Stimulated activated CD8-positive, alpha-beta memory T cell treated with anti-CD3 and anti-CD28 coated beads, Interleukin-4, amount 100 ng/mL, for 48 hours (primary cell): ENCODE measurements around the gene NME3.
"Not testable (repeated sequence)": the region's sequence is repeated elsewhere in the genome, so short reads cannot be mapped to it uniquely, and the experiment has no call there.

Experiments used
- DNase-seq: peaks from one replicate; pipeline ENCODE4 v3.0.0-alpha.2; 2020

The NME3 gene

GRCh38 chr16:1745900-1746692 is 25.2 kb downstream of the NME3 start:
- DNase-seq: no peak

- no peak for DNase-seq
These were observed 26.0 kb downstream of the NME3 start for GRCh38 chr16:1745181-1745899.

GRCh38 chr16:1744338-1744840 is 27.0 kb downstream of the NME3 start:
- no peak for DNase-seq

GRCh38 chr16:1743376-1744337 is 27.7 kb downstream of the NME3 start:
- no peak for DNase-seq

- no peak for DNase-seq
These were observed 29.7 kb downstream of the NME3 start for GRCh38 chr16:1741553-1742165.

- no peak for DNase-seq
These were observed 30.4 kb downstream of the NME3 start for GRCh38 chr16:1740781-1741490.

GRCh38 chr16:1740234-1740633 is 31.1 kb downstream of the NME3 start:
- no peak for DNase-seq

- no peak for DNase-seq
These were observed 36.5 kb downstream of the NME3 start for GRCh38 chr16:1734816-1735215.

GRCh38 chr16:1734123-1734522 is 37.2 kb downstream of the NME3 start:
- DNase-seq: no peak

- not testable (repeated sequence) for DNase-seq
These were observed 38.8 kb downstream of the NME3 start for GRCh38 chr16:1732551-1732987.

GRCh38 chr16:1732071-1732470 is 39.3 kb downstream of the NME3 start:
- no peak for DNase-seq

GRCh38 chr16:1731603-1732002 is 39.7 kb downstream of the NME3 start:
- DNase-seq: no peak

GRCh38 chr16:1731073-1731472 is 40.3 kb downstream of the NME3 start:
- DNase-seq: no peak

- no peak for DNase-seq
These were observed 41.9 kb downstream of the NME3 start for GRCh38 chr16:1729445-1729844.

GRCh38 chr16:1729026-1729425 is 42.3 kb downstream of the NME3 start:
- no peak for DNase-seq

GRCh38 chr16:1727651-1728624 is 43.4 kb downstream of the NME3 start:
- no peak for DNase-seq

GRCh38 chr16:1726661-1727502 is 44.5 kb downstream of the NME3 start:
- DNase-seq: no peak

- DNase-seq: no peak
These were observed 46.9 kb downstream of the NME3 start for GRCh38 chr16:1724491-1724890.

GRCh38 chr16:1723450-1724147 is 47.7 kb downstream of the NME3 start:
- DNase-seq: peak; percentile 64
